HG02623 (cell line): ENCODE measurements around the gene RRM1.
"Not testable (repeated sequence)": the region's sequence is repeated elsewhere in the genome, so short reads cannot be mapped to it uniquely, and the experiment has no call there.

ENCODE experiments used
- ATAC-seq: cut with Tn5 transposase; IDR thresholded peaks from one replicate; pipeline ENCODE4 v1.9.1; 2021; ENCODE audit warnings: moderate library complexity; ENCODE audit not compliant: unreplicated experiment

The RRM1 gene

GRCh38 chr11:4134806-4135205 lies 40.2 kb downstream of the RRM1 start:
- ATAC-seq = no peak

GRCh38 chr11:4138497-4138896 lies 43.9 kb downstream of the RRM1 start:
- no peak for ATAC-seq

- ATAC-seq = no peak
These were observed 45.6 kb downstream of the RRM1 start for GRCh38 chr11:4140067-4140636.

GRCh38 chr11:4146070-4146771 lies 51.6 kb downstream of the RRM1 start:
- no peak for ATAC-seq

- ATAC-seq = no peak
These were observed 52.1 kb downstream of the RRM1 start for GRCh38 chr11:4146772-4147098.

- no peak for ATAC-seq
These were observed 59.9 kb downstream of the RRM1 start for GRCh38 chr11:4154503-4154902.

- no peak for ATAC-seq
These were observed 62.0 kb downstream of the RRM1 start for GRCh38 chr11:4156571-4156970.

- not testable (repeated sequence) for ATAC-seq
These were observed 64.2 kb downstream of the RRM1 start for GRCh38 chr11:4158818-4159217.

- ATAC-seq = no peak
These were observed 66.7 kb downstream of the RRM1 start for GRCh38 chr11:4161305-4161704.

- no peak for ATAC-seq
These were observed 70.4 kb downstream of the RRM1 start for GRCh38 chr11:4164884-4165590.

GRCh38 chr11:4167292-4167691 lies 72.7 kb downstream of the RRM1 start:
- no peak for ATAC-seq

GRCh38 chr11:4167758-4168157 lies 73.2 kb downstream of the RRM1 start:
- no peak for ATAC-seq

GRCh38 chr11:4175620-4176350 lies 81.2 kb downstream of the RRM1 start:
- not testable (repeated sequence) for ATAC-seq

GRCh38 chr11:4178813-4179662 lies 84.4 kb downstream of the RRM1 start:
- no peak for ATAC-seq

- ATAC-seq = no peak
These were observed 86.0 kb downstream of the RRM1 start for GRCh38 chr11:4180441-4181183.

GRCh38 chr11:4181782-4182721 lies 87.5 kb downstream of the RRM1 start:
- ATAC-seq = peak; percentile 58

GRCh38 chr11:4183410-4184057 lies 88.9 kb downstream of the RRM1 start:
- no peak for ATAC-seq

GRCh38 chr11:4184163-4184916 lies 89.7 kb downstream of the RRM1 start:
- ATAC-seq = no peak
